ENCODE data around the gene CYB5R4.

DNA sequence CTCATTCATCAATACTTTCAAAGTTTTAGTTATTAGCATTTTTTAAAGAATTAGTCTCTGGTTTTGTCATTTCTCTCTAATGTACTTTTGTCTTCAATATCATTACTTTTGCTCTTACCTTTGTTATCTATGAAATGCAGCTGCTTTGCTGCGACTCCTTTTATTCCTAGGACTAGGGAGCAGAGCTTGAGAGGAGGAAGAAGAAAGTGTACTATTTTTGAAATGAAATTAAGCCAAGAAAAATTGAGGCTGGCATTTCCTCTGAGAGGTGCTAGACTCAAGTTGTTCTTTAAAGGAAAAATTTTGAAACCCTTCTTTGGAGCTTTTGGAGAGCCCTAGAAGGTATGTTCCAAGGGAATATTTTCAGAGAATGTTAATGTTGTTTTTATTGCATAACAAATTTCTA, 125.8 kb downstream of the CYB5R4 start:
- TF ChIP-seq POLR2A (IDR thresholded peaks at IDR 0.05; ENCODE audit: low read length): no peak
- TF ChIP-seq, protein P1, sequence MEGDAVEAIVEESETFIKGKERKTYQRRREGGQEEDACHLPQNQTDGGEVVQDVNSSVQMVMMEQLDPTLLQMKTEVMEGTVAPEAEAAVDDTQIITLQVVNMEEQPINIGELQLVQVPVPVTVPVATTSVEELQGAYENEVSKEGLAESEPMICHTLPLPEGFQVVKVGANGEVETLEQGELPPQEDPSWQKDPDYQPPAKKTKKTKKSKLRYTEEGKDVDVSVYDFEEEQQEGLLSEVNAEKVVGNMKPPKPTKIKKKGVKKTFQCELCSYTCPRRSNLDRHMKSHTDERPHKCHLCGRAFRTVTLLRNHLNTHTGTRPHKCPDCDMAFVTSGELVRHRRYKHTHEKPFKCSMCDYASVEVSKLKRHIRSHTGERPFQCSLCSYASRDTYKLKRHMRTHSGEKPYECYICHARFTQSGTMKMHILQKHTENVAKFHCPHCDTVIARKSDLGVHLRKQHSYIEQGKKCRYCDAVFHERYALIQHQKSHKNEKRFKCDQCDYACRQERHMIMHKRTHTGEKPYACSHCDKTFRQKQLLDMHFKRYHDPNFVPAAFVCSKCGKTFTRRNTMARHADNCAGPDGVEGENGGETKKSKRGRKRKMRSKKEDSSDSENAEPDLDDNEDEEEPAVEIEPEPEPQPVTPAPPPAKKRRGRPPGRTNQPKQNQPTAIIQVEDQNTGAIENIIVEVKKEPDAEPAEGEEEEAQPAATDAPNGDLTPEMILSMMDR (IDR thresholded peaks at IDR 0.05): no peak
- TF ChIP-seq FOSB (CRISPR knock-in tag; IDR thresholded peaks at IDR 0.05): no peak
- no peak for TF ChIP-seq RAD21 (conservative IDR thresholded peaks at IDR 0.05 in 1 of 2, IDR thresholded peaks at IDR 0.05 in 1 of 2)
- no peak for TF ChIP-seq EP300 (IDR thresholded peaks at IDR 0.05)
- TF ChIP-seq, protein P2, sequence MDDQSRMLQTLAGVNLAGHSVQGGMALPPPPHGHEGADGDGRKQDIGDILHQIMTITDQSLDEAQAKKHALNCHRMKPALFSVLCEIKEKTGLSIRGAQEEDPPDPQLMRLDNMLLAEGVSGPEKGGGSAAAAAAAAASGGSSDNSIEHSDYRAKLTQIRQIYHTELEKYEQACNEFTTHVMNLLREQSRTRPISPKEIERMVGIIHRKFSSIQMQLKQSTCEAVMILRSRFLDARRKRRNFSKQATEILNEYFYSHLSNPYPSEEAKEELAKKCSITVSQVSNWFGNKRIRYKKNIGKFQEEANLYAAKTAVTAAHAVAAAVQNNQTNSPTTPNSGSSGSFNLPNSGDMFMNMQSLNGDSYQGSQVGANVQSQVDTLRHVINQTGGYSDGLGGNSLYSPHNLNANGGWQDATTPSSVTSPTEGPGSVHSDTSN (IDR thresholded peaks at IDR 0.05): no peak
- TF ChIP-seq, protein P3, sequence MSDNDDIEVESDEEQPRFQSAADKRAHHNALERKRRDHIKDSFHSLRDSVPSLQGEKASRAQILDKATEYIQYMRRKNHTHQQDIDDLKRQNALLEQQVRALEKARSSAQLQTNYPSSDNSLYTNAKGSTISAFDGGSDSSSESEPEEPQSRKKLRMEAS (IDR thresholded peaks at IDR 0.05): no peak
- TF ChIP-seq, protein P4, sequence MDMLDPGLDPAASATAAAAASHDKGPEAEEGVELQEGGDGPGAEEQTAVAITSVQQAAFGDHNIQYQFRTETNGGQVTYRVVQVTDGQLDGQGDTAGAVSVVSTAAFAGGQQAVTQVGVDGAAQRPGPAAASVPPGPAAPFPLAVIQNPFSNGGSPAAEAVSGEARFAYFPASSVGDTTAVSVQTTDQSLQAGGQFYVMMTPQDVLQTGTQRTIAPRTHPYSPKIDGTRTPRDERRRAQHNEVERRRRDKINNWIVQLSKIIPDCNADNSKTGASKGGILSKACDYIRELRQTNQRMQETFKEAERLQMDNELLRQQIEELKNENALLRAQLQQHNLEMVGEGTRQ (IDR thresholded peaks at IDR 0.05): no peak
- TF ChIP-seq, protein P5, sequence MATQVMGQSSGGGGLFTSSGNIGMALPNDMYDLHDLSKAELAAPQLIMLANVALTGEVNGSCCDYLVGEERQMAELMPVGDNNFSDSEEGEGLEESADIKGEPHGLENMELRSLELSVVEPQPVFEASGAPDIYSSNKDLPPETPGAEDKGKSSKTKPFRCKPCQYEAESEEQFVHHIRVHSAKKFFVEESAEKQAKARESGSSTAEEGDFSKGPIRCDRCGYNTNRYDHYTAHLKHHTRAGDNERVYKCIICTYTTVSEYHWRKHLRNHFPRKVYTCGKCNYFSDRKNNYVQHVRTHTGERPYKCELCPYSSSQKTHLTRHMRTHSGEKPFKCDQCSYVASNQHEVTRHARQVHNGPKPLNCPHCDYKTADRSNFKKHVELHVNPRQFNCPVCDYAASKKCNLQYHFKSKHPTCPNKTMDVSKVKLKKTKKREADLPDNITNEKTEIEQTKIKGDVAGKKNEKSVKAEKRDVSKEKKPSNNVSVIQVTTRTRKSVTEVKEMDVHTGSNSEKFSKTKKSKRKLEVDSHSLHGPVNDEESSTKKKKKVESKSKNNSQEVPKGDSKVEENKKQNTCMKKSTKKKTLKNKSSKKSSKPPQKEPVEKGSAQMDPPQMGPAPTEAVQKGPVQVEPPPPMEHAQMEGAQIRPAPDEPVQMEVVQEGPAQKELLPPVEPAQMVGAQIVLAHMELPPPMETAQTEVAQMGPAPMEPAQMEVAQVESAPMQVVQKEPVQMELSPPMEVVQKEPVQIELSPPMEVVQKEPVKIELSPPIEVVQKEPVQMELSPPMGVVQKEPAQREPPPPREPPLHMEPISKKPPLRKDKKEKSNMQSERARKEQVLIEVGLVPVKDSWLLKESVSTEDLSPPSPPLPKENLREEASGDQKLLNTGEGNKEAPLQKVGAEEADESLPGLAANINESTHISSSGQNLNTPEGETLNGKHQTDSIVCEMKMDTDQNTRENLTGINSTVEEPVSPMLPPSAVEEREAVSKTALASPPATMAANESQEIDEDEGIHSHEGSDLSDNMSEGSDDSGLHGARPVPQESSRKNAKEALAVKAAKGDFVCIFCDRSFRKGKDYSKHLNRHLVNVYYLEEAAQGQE (IDR thresholded peaks at IDR 0.05): no peak
- no peak for TF ChIP-seq NFE2L2 (conservative IDR thresholded peaks at IDR 0.05; ENCODE audit: low read length)
- no peak for TF ChIP-seq SMC3 (IDR thresholded peaks at IDR 0.05)
- TF ChIP-seq BHLHE40 (IDR thresholded peaks at IDR 0.05; ENCODE audit: low read depth, low read length): no peak
- no peak for TF ChIP-seq POLR2AphosphoS2 (conservative IDR thresholded peaks at IDR 0.05; ENCODE audit: low read length)
